ENCODE measurements around the gene TUBGCP3. TPM values are rescaled to one million over a fixed set of nuclear protein-coding genes. Genes with fewer than 3 reads are reported as not detected.
A peak's percentile ranks its signal among the peaks of the same experiment; 100 is the strongest.
"Not testable (repeated sequence)": the region's sequence is repeated elsewhere in the genome, so short reads cannot be mapped to it uniquely, and the experiment has no call there.

TUBGCP3 gene
- total RNA-seq, 2 donors from 2014 or later, result 21.5 to 27.3 TPM

GRCh38 chr13:112554214-112554850 is 33.6 kb downstream of the TUBGCP3 start:
- intact Hi-C loops (cut with DNase I, micrococcal nuclease), result no loop called here
- DNase-seq, result no peak
- no peak for ATAC-seq

GRCh38 chr13:112548975-112549374 is 39.0 kb downstream of the TUBGCP3 start:
- DNase-seq; ATAC-seq; intact Hi-C loops (cut with DNase I, micrococcal nuclease): not testable (repeated sequence)

GRCh38 chr13:112545856-112546255 is 42.1 kb downstream of the TUBGCP3 start:
- intact Hi-C loops (cut with DNase I, micrococcal nuclease), result no loop called here
- DNase-seq, result no peak
- ATAC-seq, result no peak

- ATAC-seq (no peak), DNase-seq (no peak)
- intact Hi-C loops (cut with DNase I, micrococcal nuclease), result no loop called here
Measured at GRCh38 chr13:112532837-112533745, 54.9 kb downstream of the TUBGCP3 start.

GRCh38 chr13:112531263-112531794 is 56.6 kb downstream of the TUBGCP3 start:
- intact Hi-C loops (cut with DNase I, micrococcal nuclease), result no loop called here
- ATAC-seq, result no peak
- DNase-seq, result no peak

GRCh38 chr13:112530861-112531260 is 57.1 kb downstream of the TUBGCP3 start:
- intact Hi-C loops (cut with DNase I, micrococcal nuclease), result no loop called here
- DNase-seq (no peak), ATAC-seq (no peak)

GRCh38 chr13:112529216-112529615 is 58.7 kb downstream of the TUBGCP3 start:
- intact Hi-C loops (cut with DNase I, micrococcal nuclease), result no loop called here
- DNase-seq (no peak), ATAC-seq (no peak)

GRCh38 chr13:112526146-112526853 is 61.7 kb downstream of the TUBGCP3 start:
- no peak for DNase-seq

GRCh38 chr13:112525356-112525945 is 62.5 kb downstream of the TUBGCP3 start:
- intact Hi-C loops (cut with DNase I, micrococcal nuclease), result no loop called here
- no peak for DNase-seq
- no peak for ATAC-seq

More at GRCh38 chr13:112526146-112526853, 61.7 kb downstream of the TUBGCP3 start:
- no peak for ATAC-seq
- intact Hi-C loops (cut with DNase I, micrococcal nuclease), result no loop called here

- no peak for ATAC-seq
- no peak for DNase-seq
- intact Hi-C loops (cut with DNase I, micrococcal nuclease), result no loop called here
Measured at GRCh38 chr13:112522578-112522977, 65.4 kb downstream of the TUBGCP3 start.

- ATAC-seq (no peak), DNase-seq (no peak)
- intact Hi-C loops (cut with DNase I, micrococcal nuclease), result no loop called here
Measured at GRCh38 chr13:112521073-112521685, 66.8 kb downstream of the TUBGCP3 start.

- intact Hi-C loops (cut with DNase I, micrococcal nuclease), result no loop called here
- no peak for DNase-seq
- no peak for ATAC-seq
Measured at GRCh38 chr13:112519517-112520060, 68.4 kb downstream of the TUBGCP3 start.

GRCh38 chr13:112516218-112516617 is 71.7 kb downstream of the TUBGCP3 start:
- ATAC-seq, result no peak
- intact Hi-C loops (cut with DNase I, micrococcal nuclease), result no loop called here
- no peak for DNase-seq

GRCh38 chr13:112513761-112514160 is 74.2 kb downstream of the TUBGCP3 start:
- intact Hi-C loops (cut with DNase I, micrococcal nuclease), result no loop called here
- no peak for ATAC-seq

GRCh38 chr13:112510987-112511685 is 76.8 kb downstream of the TUBGCP3 start:
- DNase-seq (no peak), ATAC-seq (no peak)
- intact Hi-C loops (cut with DNase I, micrococcal nuclease), result no loop called here

More at GRCh38 chr13:112513761-112514160, 74.2 kb downstream of the TUBGCP3 start:
- DNase-seq, result no peak

- no peak for DNase-seq
- intact Hi-C loops (cut with DNase I, micrococcal nuclease), result no loop called here
- ATAC-seq, result peak; percentile 54
Measured at GRCh38 chr13:112510002-112510780, 77.8 kb downstream of the TUBGCP3 start.

GRCh38 chr13:112509190-112509589 is 78.8 kb downstream of the TUBGCP3 start:
- DNase-seq (no peak), ATAC-seq (no peak)
- intact Hi-C loops (cut with DNase I, micrococcal nuclease), result no loop called here

All from left colon (tissue), 2 donors.